HFFc6 (cell line): ENCODE results near the gene ATG14. TPM values are rescaled to one million over a fixed set of nuclear protein-coding genes. Genes with fewer than 3 reads are reported as not detected.

Source experiments
- DNase-seq: peaks from one replicate; pipeline ENCODE4 v3.0.0-alpha.2; 2018
- H3K27ac Mint-ChIP-seq: 2 replicates; pipeline ENCODE4 v1.8.0; 2020; ENCODE audit warnings: mild to moderate bottlenecking, mixed read lengths
- H3K27me3 Mint-ChIP-seq: 2 replicates; pipeline ENCODE4 v1.8.0; 2021; ENCODE audit warnings: mild to moderate bottlenecking, moderate library complexity, mixed read lengths; ENCODE audit not compliant: insufficient read depth
- H3K36me3 Mint-ChIP-seq: 2 replicates; pipeline ENCODE4 v1.8.0; 2021; ENCODE audit warnings: low read depth, mixed read lengths
- H3K4me1 Mint-ChIP-seq: 2 replicates; pipeline ENCODE4 v1.8.0; 2020; ENCODE audit warnings: low read depth, mixed read lengths
- H3K4me3 Mint-ChIP-seq: 2 replicates; pipeline ENCODE4 v1.8.0; 2020; ENCODE audit warnings: mild to moderate bottlenecking, moderate library complexity, mixed read lengths
- H3K9me3 Mint-ChIP-seq: 2 replicates; pipeline ENCODE4 v1.8.0; 2020; ENCODE audit warnings: mild to moderate bottlenecking, mixed read lengths
- CTCF ChIP-seq: fragments of 200-600 bp; sonication (generic); IDR thresholded peaks from 2 replicates; pipeline ENCODE4 v1.5.0; 2021; ENCODE audit warnings: antibody characterized with exemption, mild to moderate bottlenecking
- total RNA-seq, 6 experiments: library from RNA; stranded (reverse); fragmentation: NEBNext Ultra II Directional; extraction: Animal tissue kit (Norgen Biotek cat#: 25700); gene quantifications; 2 replicates in 1 of 6; 3 replicates in 5 of 6; pipeline ENCODE4 v1.2.3, GENCODE V29; 2021

The ATG14 gene
- total RNA-seq, 6 experiments from 2014 or later: 7.9 to 9.2 (median 8.5) TPM

- Mint-ChIP-seq H3K27me3 (no peaks in the 10 kb centered on the region; the same call in none of the 2 replicates), H3K4me1 (peaks cover 55% of the 10 kb centered on the region), H3K9me3 (no peaks in the 10 kb centered on the region), H3K36me3 (no peaks in the 10 kb centered on the region), H3K27ac (no peak overlapping the region), H3K4me3 (no peak overlapping the region)
- no peak for TF ChIP-seq CTCF
- DNase-seq: no peak
Measured at GRCh38 chr14:55336691-55337090, 74.9 kb downstream of the ATG14 start.

GRCh38 chr14:55336162-55336561, 75.5 kb downstream of the ATG14 start:
- Mint-ChIP-seq H3K4me1 (peaks cover 49% of the 10 kb centered on the region), H3K27me3 (no peaks in the 10 kb centered on the region; the same call in none of the 2 replicates), H3K9me3 (no peaks in the 10 kb centered on the region), H3K27ac (no peak overlapping the region; the same call in 1 of the 2 replicates), H3K4me3 (peak overlapping the region; percentile 30; the same call in 1 of the 2 replicates), H3K36me3 (no peaks in the 10 kb centered on the region)
- DNase-seq: peak; percentile 13
- no peak for TF ChIP-seq CTCF

GRCh38 chr14:55333711-55334485, 77.7 kb downstream of the ATG14 start:
- H3K36me3 Mint-ChIP-seq: no peaks in the 10 kb centered on the region
- peaks cover 62% of the 10 kb centered on the region for H3K4me1 Mint-ChIP-seq
- TF ChIP-seq CTCF: no peak
- no peaks in the 10 kb centered on the region for H3K9me3 Mint-ChIP-seq
- H3K27me3 Mint-ChIP-seq: no peaks in the 10 kb centered on the region; the same call in none of the 2 replicates
- peak; percentile 17 for DNase-seq
- peak overlapping the region; percentile 38 for H3K4me3 Mint-ChIP-seq
- peak overlapping the region; percentile 62 for H3K27ac Mint-ChIP-seq

DNA sequence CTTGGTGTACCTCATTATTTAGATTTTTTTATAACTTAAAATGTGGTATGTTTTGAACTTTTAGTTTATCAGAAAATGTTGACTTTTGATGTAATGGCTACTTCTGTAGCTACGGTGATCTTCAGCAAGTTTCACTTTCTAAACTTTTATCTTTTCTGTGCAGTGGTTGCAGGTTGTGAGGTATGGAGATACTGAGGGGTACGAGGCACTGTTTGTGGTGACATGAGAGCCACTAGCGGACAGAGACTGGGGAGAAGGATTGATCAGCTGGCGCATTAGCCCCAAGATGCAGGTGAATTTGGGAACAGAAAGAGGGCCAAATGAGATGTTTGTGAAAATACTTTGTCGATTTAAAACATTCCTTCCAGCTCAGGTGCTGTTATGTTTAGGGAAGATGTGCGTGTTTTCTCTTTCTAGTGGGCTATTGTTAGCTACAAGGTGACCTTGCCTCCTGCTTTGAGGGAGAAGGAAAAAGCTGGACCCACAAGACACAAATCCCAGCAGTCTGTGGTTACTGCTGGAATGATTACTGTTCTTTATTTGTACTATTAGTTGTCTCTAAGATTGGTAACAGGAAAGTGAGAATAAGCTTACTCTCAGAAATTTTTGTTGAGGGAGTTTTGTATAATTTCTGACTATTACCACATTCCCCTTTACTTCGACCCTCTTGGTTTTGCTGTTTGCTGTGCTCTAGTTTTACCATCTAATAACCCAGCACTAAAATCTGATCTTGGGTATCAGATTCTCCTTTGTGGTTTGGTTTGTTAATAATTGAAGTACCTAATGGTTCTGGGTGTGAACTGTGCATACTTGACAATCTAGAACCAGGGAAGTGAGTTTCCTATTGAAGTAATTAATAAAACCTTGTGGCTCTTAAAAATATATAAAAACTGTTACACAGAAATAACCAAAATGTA, 78.7 kb downstream of the ATG14 start:
- no peaks in the 10 kb centered on the region for H3K36me3 Mint-ChIP-seq
- H3K4me1 Mint-ChIP-seq: peaks cover 71% of the 10 kb centered on the region
- no peak overlapping the region; the same call in 1 of the 2 replicates for H3K4me3 Mint-ChIP-seq
- H3K27ac Mint-ChIP-seq: peak overlapping the region; percentile 62; the same call in 1 of the 2 replicates
- H3K9me3 Mint-ChIP-seq: no peaks in the 10 kb centered on the region
- no peak for DNase-seq
- no peaks in the 10 kb centered on the region; the same call in none of the 2 replicates for H3K27me3 Mint-ChIP-seq
- TF ChIP-seq CTCF: no peak

- Mint-ChIP-seq H3K27ac (peak overlapping the region; percentile 47; the same call in 1 of the 2 replicates), H3K27me3 (no peaks in the 10 kb centered on the region; the same call in none of the 2 replicates), H3K36me3 (no peaks in the 10 kb centered on the region), H3K9me3 (no peaks in the 10 kb centered on the region), H3K4me3 (peak overlapping the region; percentile 59), H3K4me1 (peaks cover 60% of the 10 kb centered on the region)
- TF ChIP-seq CTCF: no peak
- peak; percentile 12 for DNase-seq
Measured at GRCh38 chr14:55329999-55330710, 81.5 kb downstream of the ATG14 start.
